ENCODE results near the gene APLP1.
"Not testable (repeated sequence)": the region's sequence is repeated elsewhere in the genome, so short reads cannot be mapped to it uniquely, and the experiment has no call there.

APLP1 gene

DNA sequence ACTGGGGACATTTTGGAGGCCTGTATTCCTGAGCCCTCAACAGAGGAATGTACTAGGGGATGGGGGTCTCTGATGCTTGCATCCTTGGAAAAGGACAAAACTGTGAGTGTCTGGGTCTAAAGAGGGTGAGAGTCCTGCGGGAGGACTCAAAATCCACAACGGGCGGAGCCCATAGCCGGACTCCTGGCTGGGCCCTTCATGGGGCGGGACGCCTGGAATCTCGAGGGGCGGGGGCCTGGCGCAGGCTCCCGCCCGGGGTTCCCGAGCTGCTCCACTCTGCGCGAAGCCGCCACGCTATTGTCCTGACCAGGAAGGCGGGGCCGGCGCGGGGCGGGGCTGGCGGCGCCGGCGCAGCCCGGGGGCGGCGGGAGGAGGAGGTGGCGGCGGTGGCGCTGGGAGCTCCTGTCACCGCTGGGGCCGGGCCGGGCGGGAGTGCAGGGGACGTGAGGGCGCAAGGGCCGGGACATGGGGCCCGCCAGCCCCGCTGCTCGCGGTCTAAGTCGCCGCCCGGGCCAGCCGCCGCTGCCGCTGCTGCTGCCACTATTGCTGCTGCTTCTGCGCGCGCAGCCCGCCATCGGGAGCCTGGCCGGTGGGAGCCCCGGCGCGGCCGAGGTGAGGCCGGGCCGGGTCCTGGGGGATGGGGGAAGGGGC lies at the start of gene APLP1:
Gene APLP1, plus strand, starts transcription at position 403 of the 651 bp plus-strand sequence. Its CDS starts 63 bp downstream, at position 466.
- H3K4me3 ChIP-seq (ENCODE audit: low read depth, low read length) = peak within 1 kb of the TSS; percentile 5
- no peak for TF ChIP-seq CTCF (IDR thresholded peaks at IDR 0.05; ENCODE audit: borderline replicate concordance, insufficient read depth, low read depth, low read length)

- H3K4me3 ChIP-seq (ENCODE audit: low read depth, low read length) = no peak overlapping the region
- no peak for TF ChIP-seq CTCF (IDR thresholded peaks at IDR 0.05; ENCODE audit: borderline replicate concordance, insufficient read depth, low read depth, low read length)
Observed at GRCh38 chr19:35822579-35822978, 45.8 kb upstream of the APLP1 start.

- H3K4me3 ChIP-seq (ENCODE audit: low read depth, low read length) = no peak overlapping the region
- TF ChIP-seq CTCF (IDR thresholded peaks at IDR 0.05; ENCODE audit: borderline replicate concordance, insufficient read depth, low read depth, low read length) = no peak
Observed at GRCh38 chr19:35824150-35824549, 44.2 kb upstream of the APLP1 start.

GRCh38 chr19:35828692-35829301 lies 39.6 kb upstream of the APLP1 start:
- no peak for TF ChIP-seq CTCF (IDR thresholded peaks at IDR 0.05; ENCODE audit: borderline replicate concordance, insufficient read depth, low read depth, low read length)
- no peak overlapping the region for H3K4me3 ChIP-seq (ENCODE audit: low read depth, low read length)

DNA sequence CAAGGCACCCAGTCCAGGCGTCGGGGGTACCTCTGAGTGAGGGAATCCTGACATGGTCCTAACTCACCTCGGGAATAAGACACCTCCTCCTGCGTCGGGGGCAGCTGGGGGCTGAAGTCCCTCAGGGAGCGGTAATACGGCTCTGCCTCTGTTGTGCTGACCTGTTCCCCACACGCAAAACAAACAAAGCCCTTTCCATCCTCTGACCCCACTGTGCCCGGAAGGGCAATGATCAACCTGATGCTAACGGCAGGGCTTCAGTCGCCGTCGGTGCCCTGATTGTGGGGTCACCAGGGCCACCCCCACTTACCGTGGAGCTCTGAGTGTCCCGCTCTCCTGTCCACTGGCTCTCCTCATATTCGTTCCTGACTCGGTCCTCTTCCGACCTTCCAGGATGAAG lies 37.4 kb upstream of the APLP1 start:
- no peak overlapping the region for H3K4me3 ChIP-seq (ENCODE audit: low read depth, low read length)
- TF ChIP-seq CTCF (IDR thresholded peaks at IDR 0.05; ENCODE audit: borderline replicate concordance, insufficient read depth, low read depth, low read length) = no peak

DNA sequence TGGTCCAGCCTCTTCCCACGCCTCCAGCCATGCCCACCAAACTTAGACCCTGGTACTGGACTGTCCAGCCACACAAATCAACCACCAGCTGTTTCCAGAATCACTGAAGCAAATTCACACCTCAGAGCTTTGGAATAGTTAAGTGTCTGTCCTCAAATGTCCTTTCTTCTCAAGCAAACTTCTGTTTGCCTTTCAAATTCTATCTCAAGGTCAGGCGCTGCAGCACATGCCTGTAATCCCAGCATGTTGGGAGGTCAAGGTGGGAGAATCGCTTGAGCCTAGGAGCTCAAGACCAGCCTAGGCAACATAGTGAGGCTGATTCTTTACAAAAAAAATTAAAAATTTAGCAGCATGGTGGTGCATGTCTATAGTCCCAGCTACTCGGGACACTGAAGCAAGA lies 36.3 kb upstream of the APLP1 start:
- H3K4me3 ChIP-seq (ENCODE audit: low read depth, low read length) = no peak overlapping the region
- no peak for TF ChIP-seq CTCF (IDR thresholded peaks at IDR 0.05; ENCODE audit: borderline replicate concordance, insufficient read depth, low read depth, low read length)

DNA sequence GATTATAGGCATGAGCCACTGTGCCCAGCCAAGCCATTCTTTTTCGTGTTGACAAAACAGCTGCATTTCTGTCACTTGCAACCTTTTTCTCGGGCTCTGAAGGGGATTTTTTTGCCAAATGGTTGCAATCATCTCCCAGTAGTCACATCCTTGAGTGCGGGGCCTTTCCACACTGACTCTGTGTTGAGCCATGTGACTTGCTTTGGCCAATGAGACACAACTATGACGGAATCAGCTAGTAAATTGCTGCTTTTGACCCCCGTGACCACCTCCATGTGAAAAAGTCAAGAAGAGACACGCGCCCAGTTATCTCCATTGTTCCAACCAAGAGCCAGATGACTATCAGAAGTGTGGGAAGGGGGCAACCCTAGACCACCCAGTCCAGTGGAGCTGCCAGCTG lies 34.4 kb upstream of the APLP1 start:
- H3K4me3 ChIP-seq (ENCODE audit: low read depth, low read length) = no peak overlapping the region
- TF ChIP-seq CTCF (IDR thresholded peaks at IDR 0.05; ENCODE audit: borderline replicate concordance, insufficient read depth, low read depth, low read length) = no peak

- H3K4me3 ChIP-seq (ENCODE audit: low read depth, low read length) = not testable (repeated sequence)
Observed at GRCh38 chr19:35836096-35836495, 32.3 kb upstream of the APLP1 start.
